SHP77 treated with DMSO at 0.1 percent for 48 hours (cell line): ENCODE results near the gene MAP4K4.
"Not testable (repeated sequence)": the region's sequence is repeated elsewhere in the genome, so short reads cannot be mapped to it uniquely, and the experiment has no call there.

Experiments
- DNase-seq: peaks from one replicate; lab custom pipeline; 2025; lab: John Stamatoyannopoulos, UW

MAP4K4 gene

GRCh38 chr2:101768556-101769220 lies 71.2 kb downstream of the MAP4K4 start:
- no peak for DNase-seq

DNA sequence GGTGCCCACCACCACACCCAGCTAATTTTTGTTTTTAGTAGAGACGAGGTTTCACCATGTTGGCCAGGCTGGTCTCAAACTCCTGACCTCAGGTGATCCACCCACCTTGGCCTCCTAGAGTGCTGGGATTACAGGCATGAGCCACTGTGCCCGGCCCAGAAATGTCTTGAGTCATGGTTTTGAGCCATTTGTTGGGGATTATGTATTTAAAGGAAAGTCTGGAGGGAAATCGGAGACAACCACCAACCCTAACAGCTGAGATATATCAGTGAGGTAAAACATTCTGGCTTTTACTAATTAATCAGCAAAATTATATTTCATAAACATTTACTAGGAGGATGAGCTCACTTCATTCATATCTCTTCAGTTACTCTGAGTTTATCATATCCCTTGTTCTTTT lies 72.2 kb downstream of the MAP4K4 start:
- DNase-seq: not testable (repeated sequence)

DNA sequence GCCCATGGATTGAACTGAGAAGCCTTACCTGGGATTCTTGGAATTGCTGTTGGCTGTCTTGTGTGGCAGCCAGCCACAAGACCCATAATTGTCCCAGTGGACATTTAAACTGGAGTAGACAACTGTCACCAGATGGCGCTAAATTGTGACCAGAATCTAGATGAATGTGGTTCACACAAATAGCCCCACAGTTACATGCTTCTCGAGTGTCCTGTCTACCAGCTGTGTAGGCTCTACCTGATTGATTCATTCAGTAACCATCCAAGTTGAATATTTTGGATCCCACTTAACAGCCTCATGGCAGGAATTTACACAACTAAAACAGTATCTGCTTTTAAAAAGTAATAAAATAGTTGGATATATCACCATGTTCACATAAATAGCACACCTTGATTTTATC lies 73.2 kb downstream of the MAP4K4 start:
- no peak for DNase-seq

DNA sequence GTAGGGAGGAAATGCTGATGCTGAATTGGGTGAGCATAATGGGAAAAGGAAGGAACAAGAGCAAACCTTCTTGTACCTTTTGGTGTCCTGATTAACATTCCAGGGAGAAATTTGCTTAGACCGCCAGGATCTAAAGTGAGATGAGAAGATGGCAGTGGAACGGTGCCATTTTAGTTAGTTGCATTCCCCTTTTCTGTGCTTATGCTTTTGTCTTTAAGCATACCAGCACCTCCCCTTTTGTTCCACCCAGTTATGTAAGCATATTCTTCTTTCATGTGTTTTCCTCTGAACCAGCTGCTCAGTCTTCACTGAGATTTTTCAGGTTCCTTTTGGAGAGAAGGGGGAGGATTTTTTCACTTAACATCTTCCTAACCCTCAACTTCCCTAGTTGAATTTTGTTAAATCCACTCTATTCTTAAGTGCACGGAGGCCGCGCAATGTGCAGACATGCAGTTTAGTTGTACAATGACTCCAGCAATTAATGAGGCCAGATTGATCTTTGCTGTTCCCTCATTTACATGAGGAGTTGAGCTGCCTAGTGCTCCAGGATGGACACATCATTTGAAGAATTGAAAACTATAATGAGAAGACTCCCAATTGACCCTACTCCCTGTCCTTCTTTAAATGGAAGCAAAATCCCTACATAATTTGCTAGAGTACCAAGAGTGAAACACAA lies 73.9 kb downstream of the MAP4K4 start:
- DNase-seq: no peak

DNA sequence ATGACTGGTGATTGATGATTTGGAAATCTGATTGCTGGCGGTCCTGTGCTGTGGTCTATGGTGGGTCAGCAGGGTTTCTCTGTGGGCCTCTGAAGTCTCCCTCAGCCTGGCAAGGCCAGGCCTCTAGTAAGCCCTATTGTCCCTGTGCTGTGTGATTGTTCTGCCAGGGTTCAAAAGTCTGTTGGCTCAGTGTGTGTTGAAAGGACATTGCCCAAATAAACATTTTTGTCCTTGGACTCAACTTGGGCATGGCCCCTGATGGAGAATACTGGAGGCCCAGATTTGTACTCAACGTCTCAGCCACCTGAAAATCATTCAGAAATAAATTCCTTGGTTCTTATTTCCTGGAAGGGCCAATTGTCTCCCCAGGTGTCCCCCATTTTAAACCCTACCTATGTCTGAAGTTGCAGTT lies 74.4 kb downstream of the MAP4K4 start:
- no peak for DNase-seq

DNA sequence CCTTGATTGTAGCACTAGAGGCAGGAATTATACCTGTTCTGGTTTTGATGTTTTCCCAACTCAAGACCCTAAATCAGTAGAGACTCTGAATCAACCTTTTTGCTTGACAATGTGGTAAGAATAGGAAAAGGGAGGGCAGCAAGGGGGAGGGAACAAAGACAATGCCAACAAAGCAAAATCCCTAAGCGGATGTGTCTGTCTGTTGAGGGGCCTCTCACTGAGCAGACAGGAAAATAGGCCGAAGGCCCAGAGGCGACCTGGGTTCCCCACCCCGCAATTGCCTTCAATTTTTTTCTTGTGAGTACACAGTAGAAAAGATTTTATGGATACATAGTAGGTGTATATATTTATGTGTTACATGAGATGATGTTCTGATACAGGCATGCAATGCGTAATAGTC lies 75.6 kb downstream of the MAP4K4 start:
- no peak for DNase-seq

GRCh38 chr2:101773961-101774360 lies 76.5 kb downstream of the MAP4K4 start:
- not testable (repeated sequence) for DNase-seq

GRCh38 chr2:101775092-101775491 lies 77.6 kb downstream of the MAP4K4 start:
- no peak for DNase-seq

DNA sequence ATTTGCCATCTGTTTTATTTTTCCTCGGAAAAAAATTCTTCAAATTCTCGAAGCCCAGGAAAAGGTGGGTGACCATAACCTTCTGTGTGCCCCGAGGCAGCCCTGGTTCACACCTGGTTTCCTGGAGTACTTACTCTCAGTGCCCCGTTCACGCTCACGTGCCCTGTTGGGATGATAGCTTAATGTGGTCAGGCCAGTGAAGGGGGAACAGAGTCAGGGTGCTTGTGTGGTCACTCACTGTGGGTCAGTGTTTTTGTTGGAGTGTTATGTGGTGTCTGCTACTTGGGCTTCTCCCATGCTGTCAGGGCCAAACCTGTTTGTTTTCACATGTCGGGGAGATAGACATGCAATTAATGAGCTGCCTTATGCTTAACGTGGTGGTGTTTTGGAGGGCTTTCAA lies 78.1 kb downstream of the MAP4K4 start:
- DNase-seq: no peak

- DNase-seq: no peak
Observed at GRCh38 chr2:101776172-101777043, 78.9 kb downstream of the MAP4K4 start.

- no peak for DNase-seq
Observed at GRCh38 chr2:101777337-101777736, 79.8 kb downstream of the MAP4K4 start.

- DNase-seq: no peak
Observed at GRCh38 chr2:101778102-101778501, 80.6 kb downstream of the MAP4K4 start.

- DNase-seq: no peak
Observed at GRCh38 chr2:101779190-101779589, 81.7 kb downstream of the MAP4K4 start.

GRCh38 chr2:101779656-101780055 lies 82.1 kb downstream of the MAP4K4 start:
- DNase-seq: no peak

DNA sequence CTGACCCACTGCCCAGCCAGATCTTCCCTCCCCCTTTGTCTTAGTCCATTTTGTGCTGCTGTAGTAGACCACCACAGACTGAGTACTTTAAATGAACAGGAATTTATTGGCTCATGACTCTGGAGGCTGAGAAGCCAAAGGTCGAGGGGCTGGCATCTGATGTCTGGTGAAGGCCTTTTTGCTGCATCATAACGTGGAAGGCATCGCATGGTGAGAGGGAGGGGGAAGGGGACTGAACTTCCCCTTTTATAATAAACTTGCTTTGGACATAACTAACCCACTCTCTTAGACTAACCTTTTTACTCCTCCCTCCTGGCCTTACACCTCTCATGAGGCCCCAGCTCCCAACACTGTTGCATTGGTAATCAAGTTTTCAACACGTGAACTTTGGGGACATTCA lies 83.8 kb downstream of the MAP4K4 start:
- DNase-seq: no peak

- DNase-seq: no peak
Observed at GRCh38 chr2:101781791-101782426, 84.4 kb downstream of the MAP4K4 start.

- no peak for DNase-seq
Observed at GRCh38 chr2:101782427-101782792, 84.9 kb downstream of the MAP4K4 start.

- DNase-seq: no peak
Observed at GRCh38 chr2:101787097-101787496, 89.6 kb downstream of the MAP4K4 start.

- DNase-seq: no peak
Observed at GRCh38 chr2:101788565-101788964, 91.1 kb downstream of the MAP4K4 start.

- DNase-seq: no peak
Observed at GRCh38 chr2:101788995-101789970, 91.8 kb downstream of the MAP4K4 start.

- no peak for DNase-seq
Observed at GRCh38 chr2:101790416-101790815, 92.9 kb downstream of the MAP4K4 start.
